GM21717 (cell line): ENCODE measurements around the gene NISCH.

ENCODE experiments used
- ATAC-seq: cut with Tn5 transposase; IDR thresholded peaks from one replicate; pipeline ENCODE4 v1.9.1; 2021; ENCODE audit warnings: mild to moderate bottlenecking, moderate library complexity; ENCODE audit not compliant: unreplicated experiment

Gene NISCH

DNA sequence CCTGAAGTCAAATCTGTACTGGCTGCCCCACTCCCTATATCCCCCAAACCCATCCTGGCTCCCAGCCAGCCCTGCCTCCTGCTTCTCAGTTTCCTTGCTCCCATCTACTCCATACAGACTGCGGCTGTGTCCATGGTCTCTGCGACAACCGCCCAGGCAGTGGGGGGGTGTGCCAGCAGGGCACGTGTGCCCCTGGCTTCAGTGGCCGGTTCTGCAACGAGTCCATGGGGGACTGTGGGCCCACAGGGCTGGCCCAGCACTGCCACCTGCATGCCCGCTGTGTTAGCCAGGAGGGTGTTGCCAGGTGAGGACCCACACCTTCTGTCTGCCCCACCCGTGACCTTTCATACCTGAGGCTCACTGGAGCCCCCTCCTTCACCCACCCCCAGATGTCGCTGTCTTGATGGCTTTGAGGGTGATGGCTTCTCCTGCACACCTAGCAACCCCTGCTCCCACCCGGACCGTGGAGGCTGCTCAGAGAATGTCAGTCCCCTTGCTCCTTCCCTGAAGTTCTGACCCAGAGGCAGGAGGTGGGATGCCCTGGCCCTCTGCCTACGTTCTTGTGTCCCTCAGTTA lies 54.4 kb downstream of the NISCH start:
- ATAC-seq, result no peak

DNA sequence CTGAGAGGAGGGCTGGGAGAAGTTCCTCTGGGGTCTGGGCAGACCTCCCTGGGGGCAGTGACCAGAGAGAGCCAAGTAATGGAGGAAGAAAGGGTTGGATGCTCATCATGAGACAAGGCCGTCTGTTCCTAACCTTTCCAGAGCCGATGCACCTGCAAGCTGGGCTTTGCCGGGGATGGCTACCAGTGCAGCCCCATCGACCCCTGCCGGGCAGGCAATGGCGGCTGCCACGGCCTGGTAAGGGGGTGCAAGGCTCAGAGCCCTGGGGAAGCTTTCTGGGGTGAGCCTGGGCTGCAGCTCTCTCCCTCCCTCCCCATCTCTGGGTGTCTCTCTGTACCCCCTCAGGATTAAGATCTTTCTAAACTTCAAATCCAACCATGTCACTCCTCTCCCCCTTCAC lies 56.1 kb downstream of the NISCH start:
- ATAC-seq, result no peak

- ATAC-seq, result no peak
Measured at GRCh38 chr3:52512105-52512504, 56.7 kb downstream of the NISCH start.

- no peak for ATAC-seq
Measured at GRCh38 chr3:52512727-52513126, 57.3 kb downstream of the NISCH start.

GRCh38 chr3:52513281-52513680 lies 57.9 kb downstream of the NISCH start:
- ATAC-seq, result no peak

DNA sequence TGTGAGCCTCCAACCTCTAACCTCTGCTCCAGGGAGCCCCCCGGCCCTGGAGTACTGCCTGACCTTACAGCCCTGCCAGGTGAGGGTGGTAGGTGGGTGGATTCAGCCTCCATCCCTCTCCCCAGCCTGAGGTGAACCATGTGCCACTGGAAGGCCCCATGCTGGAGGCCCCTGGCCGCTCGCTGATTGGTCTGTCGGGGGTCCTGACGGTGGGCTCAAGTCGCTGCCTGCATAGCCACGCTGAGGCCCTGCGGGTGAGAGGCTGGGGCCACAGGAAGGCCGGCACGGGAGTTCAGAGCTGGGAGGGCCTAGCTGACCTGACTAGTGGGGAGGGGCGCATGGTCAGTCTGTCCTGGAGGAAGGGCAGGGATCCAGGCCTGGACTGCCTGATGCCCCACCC lies 59.2 kb downstream of the NISCH start:
- no peak for ATAC-seq

- no peak for ATAC-seq
Measured at GRCh38 chr3:52515192-52515591, 59.8 kb downstream of the NISCH start.

GRCh38 chr3:52516509-52517195 lies 61.2 kb downstream of the NISCH start:
- ATAC-seq, result no peak

DNA sequence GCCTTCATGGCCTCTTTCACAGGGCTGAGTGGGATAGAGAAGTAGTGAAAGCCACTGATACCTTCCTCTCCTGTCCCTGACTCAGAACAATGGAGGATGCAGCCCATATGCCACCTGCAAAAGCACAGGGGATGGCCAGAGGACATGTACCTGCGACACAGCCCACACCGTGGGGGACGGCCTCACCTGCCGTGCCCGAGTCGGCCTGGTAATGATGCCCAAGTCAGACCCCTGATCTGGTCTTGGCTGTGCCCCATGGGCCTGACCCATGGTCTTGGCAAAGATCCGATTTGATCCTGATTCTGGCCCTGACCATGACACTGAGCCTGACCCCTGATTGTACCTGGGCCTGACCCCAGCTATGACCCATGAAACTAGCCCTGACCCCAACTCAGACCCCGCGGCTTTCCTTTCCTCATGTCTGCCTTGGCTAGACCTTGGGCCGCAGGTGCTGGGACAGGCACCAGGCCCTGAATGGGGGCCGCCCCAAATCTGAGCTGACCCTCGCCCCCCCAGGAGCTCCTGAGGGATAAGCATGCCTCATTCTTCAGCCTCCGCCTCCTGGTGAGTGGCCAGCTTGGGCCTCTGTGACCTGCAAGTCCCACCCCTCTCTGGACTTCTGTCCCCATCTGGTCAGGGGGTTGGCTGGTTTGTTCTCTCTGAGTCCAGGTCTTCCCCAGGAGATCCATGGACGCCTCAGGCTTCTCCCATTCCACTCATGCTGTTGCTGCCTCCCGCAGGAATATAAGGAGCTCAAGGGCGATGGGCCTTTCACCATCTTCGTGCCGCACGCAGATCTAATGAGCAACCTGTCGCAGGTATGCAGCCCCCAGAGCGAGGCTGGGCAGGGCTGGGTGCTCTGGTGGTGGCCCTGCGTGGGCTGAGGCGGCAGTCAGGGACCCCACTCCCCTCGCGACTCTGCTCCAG lies 62.7 kb downstream of the NISCH start:
- no peak for ATAC-seq

- no peak for ATAC-seq
Measured at GRCh38 chr3:52518723-52519444, 63.5 kb downstream of the NISCH start.

GRCh38 chr3:52519445-52520140 lies 64.2 kb downstream of the NISCH start:
- no peak for ATAC-seq

DNA sequence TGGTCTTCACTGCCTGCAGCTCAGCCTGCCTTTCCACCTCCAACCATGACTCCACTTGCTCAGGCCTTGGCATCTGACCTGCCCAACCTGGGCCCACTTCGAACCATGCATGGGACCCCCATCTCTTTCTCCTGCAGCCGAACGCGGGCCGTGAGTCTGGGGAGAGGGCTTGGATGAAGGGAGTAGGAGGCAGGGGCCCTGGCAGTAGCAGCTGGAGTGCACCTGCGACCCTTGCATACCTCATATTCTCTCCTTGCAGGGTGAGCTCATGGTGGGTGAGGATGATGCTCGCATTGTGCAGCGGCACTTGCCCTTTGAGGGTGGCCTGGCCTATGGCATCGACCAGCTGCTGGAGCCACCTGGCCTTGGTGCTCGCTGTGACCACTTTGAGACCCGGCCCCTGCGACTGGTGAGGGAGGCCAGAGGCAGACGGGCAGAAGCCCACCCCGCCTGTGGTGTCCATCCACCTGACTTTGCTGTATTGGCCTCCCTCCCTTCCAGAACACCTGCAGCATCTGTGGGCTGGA lies 64.8 kb downstream of the NISCH start:
- no peak for ATAC-seq

GRCh38 chr3:52520716-52521487 lies 65.5 kb downstream of the NISCH start:
- ATAC-seq, result no peak

DNA sequence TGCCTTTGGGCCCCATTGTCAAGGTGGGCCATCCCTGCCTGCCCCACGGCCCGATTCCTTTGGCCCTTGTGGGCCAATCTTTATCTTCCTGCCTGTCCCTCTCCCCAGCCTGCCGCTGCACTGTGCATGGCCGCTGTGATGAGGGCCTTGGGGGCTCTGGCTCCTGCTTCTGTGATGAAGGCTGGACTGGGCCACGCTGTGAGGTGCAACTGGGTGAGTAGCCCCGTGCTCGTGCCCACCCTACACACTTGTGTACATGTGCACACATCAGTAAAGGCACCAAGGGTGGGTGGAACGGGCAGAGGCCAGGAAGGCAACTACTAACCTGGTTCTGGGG lies 66.1 kb downstream of the NISCH start:
- no peak for ATAC-seq

GRCh38 chr3:52521881-52522650 lies 66.7 kb downstream of the NISCH start:
- ATAC-seq, result no peak

- no peak for ATAC-seq
Measured at GRCh38 chr3:52522651-52523251, 67.3 kb downstream of the NISCH start.

DNA sequence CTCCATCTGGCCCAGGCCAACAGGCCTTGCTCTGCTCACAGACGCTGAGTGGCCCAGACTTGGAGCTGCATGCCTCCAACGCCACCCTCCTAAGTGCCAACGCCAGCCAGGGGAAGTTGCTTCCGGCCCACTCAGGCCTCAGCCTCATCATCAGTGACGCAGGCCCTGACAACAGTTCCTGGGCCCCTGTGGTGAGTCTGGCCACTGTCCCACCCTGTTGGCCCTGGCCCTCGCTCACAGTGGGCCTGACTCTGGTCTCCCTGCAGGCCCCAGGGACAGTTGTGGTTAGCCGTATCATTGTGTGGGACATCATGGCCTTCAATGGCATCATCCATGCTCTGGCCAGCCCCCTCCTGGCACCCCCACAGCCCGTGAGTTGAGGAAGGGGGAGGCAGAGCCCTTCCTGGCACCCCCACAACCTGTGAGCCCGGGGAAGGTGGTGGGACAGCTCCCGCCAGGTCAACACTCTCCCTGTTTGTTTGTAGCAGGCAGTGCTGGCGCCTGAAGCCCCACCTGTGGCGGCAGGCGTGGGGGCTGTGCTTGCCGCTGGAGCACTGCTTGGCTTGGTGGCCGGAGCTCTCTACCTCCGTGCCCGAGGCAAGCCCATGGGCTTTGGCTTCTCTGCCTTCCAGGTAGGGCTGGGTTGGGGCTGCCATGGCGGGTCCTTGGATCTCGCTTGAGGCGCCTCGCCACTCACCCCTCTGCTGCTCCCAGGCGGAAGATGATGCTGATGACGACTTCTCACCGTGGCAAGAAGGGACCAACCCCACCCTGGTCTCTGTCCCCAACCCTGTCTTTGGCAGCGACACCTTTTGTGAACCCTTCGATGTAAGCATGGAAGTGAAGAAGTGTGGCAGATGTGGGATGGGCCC lies 68.2 kb downstream of the NISCH start:
- no peak for ATAC-seq
